ENCODE data around the gene FCRL4.
"Not testable (repeated sequence)": the region's sequence is repeated elsewhere in the genome, so short reads cannot be mapped to it uniquely, and the experiment has no call there.

Gene FCRL4

DNA sequence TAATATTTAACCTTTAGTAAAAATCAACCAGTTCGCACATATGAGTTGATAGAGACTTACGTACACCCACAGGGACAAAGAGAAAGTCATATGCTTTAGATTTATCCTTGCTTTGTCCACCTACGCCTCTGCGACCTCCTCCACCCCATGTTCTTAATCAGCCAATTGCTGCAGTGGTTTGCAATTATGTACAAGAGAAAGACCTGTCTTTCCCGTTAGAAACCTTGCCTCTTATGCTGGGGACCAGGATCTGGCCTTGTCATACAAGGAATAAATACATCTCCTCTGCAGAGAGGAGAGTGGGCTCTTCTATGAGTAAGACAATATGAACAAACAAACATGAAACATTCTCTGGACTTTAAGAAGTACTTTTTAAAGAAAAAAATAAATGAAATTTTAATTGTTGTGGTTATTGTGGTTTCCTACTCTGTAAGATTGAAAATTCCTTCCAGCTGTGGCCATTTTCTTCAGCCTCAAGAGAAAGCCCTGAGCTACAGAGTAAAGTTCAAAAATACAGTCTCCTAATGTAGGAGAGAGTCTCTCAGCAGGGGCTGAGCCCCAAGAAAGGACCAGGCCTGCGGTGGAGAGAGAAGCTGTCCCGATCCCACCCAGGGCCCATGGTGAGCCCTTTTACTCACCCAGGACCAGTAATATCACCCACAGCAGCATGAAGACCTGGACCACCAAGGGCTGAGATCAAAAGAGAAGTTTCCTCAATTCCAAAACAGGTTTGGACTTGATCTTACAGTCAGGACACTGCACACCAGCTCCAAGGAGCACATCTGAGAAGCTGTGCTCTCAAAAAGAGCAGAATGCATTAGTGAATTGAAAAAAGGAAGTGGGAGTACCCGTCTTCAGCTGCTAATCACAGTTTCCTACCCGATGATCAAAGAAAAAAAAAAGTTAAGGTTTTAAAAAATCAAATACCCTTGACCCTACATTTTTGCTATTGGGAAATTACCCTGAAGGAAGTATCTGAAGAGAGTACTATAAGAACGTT lies 45.9 kb downstream of the FCRL4 start, which contains the start of gene FCRL5:
Gene FCRL5 (minus strand): TSS at position 822 of the 1,000 bp plus-strand sequence. CDS start 153 bp downstream, at position 669.
- DNase-seq (ENCODE audit: low read depth in 2 of 2): no peak

- DNase-seq (ENCODE audit: low read depth in 2 of 2): not testable (repeated sequence)
Observed at GRCh38 chr1:157548081-157548480, 49.8 kb downstream of the FCRL4 start.

DNA sequence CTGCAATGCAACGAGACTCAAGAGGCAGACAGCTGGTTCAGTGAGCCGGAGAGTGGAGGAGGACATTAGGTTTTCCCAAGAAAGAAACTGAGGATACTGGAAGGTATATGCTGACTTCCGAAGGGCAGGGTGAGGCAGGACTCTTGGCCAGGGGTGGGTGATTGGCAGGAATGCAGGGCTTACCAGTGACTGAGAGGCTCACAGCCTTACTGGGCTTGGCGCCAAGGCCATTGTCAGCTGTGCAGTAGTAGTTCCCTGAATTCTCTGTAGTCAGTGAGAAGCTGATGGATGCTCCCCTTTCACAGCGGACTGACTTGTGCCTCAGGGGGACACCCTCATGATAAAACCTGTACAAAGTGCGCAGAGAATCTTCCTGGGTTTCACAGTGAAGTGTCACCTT lies 55.2 kb downstream of the FCRL4 start:
- no peak for DNase-seq (ENCODE audit: low read depth in 2 of 2)

- no peak for DNase-seq (ENCODE audit: low read depth in 2 of 2)
Observed at GRCh38 chr1:157540852-157541251, 57.0 kb downstream of the FCRL4 start.

GRCh38 chr1:157540160-157540748 lies 57.6 kb downstream of the FCRL4 start:
- no peak for DNase-seq (ENCODE audit: low read depth in 2 of 2)

DNA sequence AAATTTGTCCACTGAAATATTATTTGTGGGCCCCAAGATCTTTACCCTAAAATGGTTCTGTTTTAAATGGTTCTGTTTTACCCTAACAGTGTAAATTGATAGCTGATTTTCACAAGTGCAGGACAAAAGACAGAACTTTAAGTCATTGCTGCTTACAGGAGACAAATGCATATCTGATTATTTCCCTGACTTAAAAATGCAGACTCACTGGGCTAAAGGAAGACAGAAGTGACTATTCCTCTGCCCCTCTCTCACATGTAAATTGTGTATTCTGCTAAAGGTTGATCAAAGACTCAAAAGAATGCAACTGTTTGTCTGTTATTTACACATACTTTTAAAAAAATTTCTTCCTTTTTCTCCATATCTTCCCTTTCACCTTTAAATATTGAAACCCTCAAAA lies 58.3 kb downstream of the FCRL4 start:
- no peak for DNase-seq (ENCODE audit: low read depth in 2 of 2)

- no peak for DNase-seq (ENCODE audit: low read depth in 2 of 2)
Observed at GRCh38 chr1:157532569-157532968, 65.3 kb downstream of the FCRL4 start.

DNA sequence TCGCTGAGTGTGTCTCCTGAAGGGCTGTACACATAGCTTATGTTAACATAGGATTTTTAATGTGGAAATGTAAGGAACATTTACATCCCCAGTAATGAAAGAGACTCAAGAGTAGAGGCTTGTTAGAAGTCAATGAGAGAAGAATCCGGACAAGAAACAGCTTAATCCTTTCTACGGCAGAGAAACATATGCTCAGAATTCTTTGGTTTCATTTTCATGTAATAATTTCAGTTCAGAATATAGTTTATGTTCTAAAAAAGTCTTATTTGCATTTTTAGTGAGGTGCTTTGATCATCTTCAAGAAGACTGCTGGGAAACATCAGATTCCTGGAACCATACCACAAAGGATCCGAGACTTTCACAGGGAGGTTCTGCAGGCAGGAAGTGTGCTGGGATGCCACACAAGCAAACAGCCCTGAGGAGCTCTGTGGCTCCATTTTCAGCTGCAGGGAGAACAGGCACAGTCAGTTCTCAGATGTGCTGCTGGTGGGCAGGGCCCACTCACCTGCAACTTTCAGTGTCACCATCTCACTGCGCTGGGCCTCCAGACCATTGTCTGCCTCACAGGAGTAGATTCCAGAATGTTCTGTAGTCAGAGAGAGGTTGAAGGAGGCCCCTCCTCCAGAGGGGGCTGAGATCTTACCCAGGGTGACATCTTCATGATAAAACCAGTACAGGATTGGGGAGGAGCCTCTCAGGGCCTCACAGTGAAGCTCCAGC lies 74.0 kb downstream of the FCRL4 start:
- no peak for DNase-seq (ENCODE audit: low read depth in 2 of 2)
